Measurements from ENCODE around the gene SHISA9. TPM values are rescaled to one million over a fixed set of nuclear protein-coding genes. Genes with fewer than 3 reads are reported as not detected.

Gene SHISA9
- total RNA-seq, 1 donor from 2014 or later: not detected

- intact Hi-C loops (cut with micrococcal nuclease): no loop called here
Measured at GRCh38 chr16:13110124-13110796, 208.9 kb downstream of the SHISA9 start.

- intact Hi-C loops (cut with micrococcal nuclease): no loop called here
Measured at GRCh38 chr16:13111747-13112146, 210.3 kb downstream of the SHISA9 start.

GRCh38 chr16:13113741-13114140, 212.3 kb downstream of the SHISA9 start:
- intact Hi-C loops (cut with micrococcal nuclease): no loop called here

- intact Hi-C loops (cut with micrococcal nuclease): no loop called here
Measured at GRCh38 chr16:13118091-13118490, 216.7 kb downstream of the SHISA9 start.

- intact Hi-C loops (cut with micrococcal nuclease): no loop called here
Measured at GRCh38 chr16:13120091-13120490, 218.7 kb downstream of the SHISA9 start.

GRCh38 chr16:13120557-13120956, 219.2 kb downstream of the SHISA9 start:
- intact Hi-C loops (cut with micrococcal nuclease): no loop called here

- intact Hi-C loops (cut with micrococcal nuclease): no loop called here
Measured at GRCh38 chr16:13123991-13124390, 222.6 kb downstream of the SHISA9 start.

GRCh38 chr16:13127144-13127543, 225.7 kb downstream of the SHISA9 start:
- intact Hi-C loops (cut with micrococcal nuclease): no loop called here

GRCh38 chr16:13130586-13130985, 229.2 kb downstream of the SHISA9 start:
- intact Hi-C loops (cut with micrococcal nuclease): no loop called here

- intact Hi-C loops (cut with micrococcal nuclease): no loop called here
Measured at GRCh38 chr16:13134836-13135235, 233.4 kb downstream of the SHISA9 start.

- intact Hi-C loops (cut with micrococcal nuclease): no loop called here
Measured at GRCh38 chr16:13136901-13137300, 235.5 kb downstream of the SHISA9 start.

GRCh38 chr16:13138528-13138927, 237.1 kb downstream of the SHISA9 start:
- intact Hi-C loops (cut with micrococcal nuclease): no loop called here

- intact Hi-C loops (cut with micrococcal nuclease): no loop called here
Measured at GRCh38 chr16:13139661-13140241, 238.4 kb downstream of the SHISA9 start.

- intact Hi-C loops (cut with micrococcal nuclease): no loop called here
Measured at GRCh38 chr16:13143551-13143950, 242.2 kb downstream of the SHISA9 start.

- intact Hi-C loops (cut with micrococcal nuclease): no loop called here
Measured at GRCh38 chr16:13146829-13147228, 245.4 kb downstream of the SHISA9 start.

- intact Hi-C loops (cut with micrococcal nuclease): no loop called here
Measured at GRCh38 chr16:13148294-13148693, 246.9 kb downstream of the SHISA9 start.

GRCh38 chr16:13148836-13149235, 247.4 kb downstream of the SHISA9 start:
- intact Hi-C loops (cut with micrococcal nuclease): no loop called here

GRCh38 chr16:13150181-13150885, 248.9 kb downstream of the SHISA9 start:
- intact Hi-C loops (cut with micrococcal nuclease): no loop called here

- intact Hi-C loops (cut with micrococcal nuclease): no loop called here
Measured at GRCh38 chr16:13153696-13154095, 252.3 kb downstream of the SHISA9 start.

GRCh38 chr16:13154799-13155198, 253.4 kb downstream of the SHISA9 start:
- intact Hi-C loops (cut with micrococcal nuclease): no loop called here

- intact Hi-C loops (cut with micrococcal nuclease): no loop called here
Measured at GRCh38 chr16:13155377-13155776, 254.0 kb downstream of the SHISA9 start.

- intact Hi-C loops (cut with micrococcal nuclease): no loop called here
Measured at GRCh38 chr16:13155780-13156179, 254.4 kb downstream of the SHISA9 start.

GRCh38 chr16:13157082-13157481, 255.7 kb downstream of the SHISA9 start:
- intact Hi-C loops (cut with micrococcal nuclease): no loop called here
